Stimulated activated CD4-positive, alpha-beta T cell treated with anti-CD3 and anti-CD28 coated beads, TNF-alpha, amount 100 ng/mL, for 48 hours (primary cell): Measurements from ENCODE around the gene SMC3.
"Not testable (repeated sequence)": the region's sequence is repeated elsewhere in the genome, so short reads cannot be mapped to it uniquely, and the experiment has no call there.

ENCODE experiments used
- DNase-seq, 3 donors: peaks; one replicate each; pipeline ENCODE4 v3.0.0-alpha.2; 2020; ENCODE audit warnings: low read depth in 3 of 3

The SMC3 gene

DNA sequence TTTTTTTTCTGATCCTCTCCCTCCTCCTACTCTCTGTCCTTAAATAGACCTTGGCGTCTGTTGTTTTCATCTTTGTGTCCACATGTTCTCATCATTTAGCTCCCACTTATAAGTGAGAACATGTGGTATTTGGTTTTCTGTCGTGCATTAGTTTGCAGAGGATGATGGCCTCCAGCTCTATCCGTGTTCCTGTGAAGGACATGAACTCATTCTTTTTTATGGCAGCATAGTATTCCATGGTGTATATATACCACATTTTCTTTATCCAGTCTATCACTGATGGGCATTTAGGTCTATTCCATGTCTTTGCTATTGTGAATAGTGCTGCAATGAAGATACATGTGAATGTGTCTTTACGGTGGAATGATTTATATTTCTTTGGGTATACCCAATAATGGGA, 55.8 kb downstream of the SMC3 start:
- DNase-seq, result not testable (repeated sequence)

DNA sequence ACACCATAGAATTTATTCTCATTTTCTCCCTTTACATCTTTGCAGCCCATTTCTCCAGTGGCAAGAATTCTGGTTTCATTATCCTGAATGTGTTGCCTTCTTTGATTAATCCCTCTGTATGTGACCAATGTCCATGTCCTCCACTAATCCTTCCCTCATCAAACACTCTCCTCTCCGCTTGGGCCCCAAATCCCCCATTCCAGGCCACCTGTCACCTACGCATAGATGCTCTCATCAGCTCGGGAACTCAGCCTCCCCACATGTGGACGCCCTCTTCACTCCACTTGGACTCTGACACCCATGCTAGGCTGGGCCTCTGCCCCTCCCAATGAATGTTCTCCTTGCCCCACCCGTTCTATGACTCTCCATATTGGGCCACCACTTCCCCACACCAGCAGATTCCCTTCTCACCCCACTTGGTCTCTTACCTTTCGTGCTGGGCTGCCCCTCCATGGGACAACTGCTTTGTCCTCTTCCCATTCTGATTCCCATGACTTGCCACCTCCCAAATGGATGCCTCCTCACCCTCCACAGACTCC, 57.9 kb downstream of the SMC3 start:
- no peak for DNase-seq

DNA sequence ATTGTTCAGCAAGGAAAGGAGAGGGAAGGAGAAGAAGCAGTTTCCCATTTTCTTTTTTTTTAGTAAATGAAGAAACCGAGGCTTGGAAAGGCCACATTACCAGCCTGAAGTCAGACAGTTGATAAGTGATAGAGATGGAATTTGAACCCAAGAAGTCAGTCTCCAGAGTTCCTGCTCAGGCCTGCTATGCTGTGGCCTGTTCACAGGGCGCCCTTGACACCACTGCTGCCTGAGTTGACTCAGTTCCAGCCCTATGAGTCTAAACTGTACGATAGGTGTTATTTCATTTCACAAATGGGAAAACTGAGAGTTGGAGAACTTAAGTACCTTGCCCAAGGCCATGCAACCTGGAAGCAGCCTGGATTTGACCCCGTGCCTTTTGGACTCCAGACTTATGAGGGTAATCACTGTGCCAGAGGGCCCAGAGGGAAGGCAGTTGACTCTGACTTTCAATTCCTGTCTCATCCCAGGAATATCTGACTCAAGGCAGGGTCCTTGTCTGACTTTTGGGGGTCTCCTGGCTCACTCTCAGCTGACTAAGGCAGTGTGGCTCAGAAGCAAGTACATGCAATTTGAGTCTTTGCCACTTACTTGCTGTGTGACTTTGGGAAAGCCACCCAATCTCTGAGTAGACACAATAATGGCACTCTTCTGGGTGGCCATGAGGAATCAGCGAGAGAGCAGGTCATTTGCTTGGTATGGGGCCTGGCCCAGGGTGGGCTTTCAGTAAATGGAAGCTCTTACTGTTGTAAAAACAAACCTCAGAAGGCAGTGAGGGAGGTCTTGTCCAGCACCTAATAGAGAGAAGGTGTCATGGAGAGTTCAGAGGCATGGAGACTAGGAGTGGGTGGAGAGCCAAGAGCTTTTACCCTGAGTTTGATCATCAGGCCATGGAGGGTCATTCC, 58.7 kb downstream of the SMC3 start:
- DNase-seq, result no peak

DNA sequence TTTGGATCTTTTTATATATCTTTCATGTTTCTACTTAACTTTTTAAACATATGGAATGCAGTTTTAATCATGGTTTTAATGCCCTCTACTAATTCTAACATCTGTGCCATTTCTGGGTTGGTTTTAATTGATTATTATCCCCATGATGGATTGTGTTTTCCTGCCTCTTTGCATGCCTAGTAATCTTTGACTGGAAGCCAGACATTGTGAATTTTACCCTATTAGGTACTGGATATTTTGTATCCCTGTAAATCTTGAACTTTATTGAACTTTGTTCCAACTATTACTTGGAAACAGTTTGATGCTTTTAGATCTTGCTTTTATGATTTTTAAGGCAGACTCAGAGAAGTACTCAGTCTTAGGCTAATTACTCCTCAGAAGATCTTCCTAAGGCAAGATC, 60.7 kb downstream of the SMC3 start:
- DNase-seq, result no peak

DNA sequence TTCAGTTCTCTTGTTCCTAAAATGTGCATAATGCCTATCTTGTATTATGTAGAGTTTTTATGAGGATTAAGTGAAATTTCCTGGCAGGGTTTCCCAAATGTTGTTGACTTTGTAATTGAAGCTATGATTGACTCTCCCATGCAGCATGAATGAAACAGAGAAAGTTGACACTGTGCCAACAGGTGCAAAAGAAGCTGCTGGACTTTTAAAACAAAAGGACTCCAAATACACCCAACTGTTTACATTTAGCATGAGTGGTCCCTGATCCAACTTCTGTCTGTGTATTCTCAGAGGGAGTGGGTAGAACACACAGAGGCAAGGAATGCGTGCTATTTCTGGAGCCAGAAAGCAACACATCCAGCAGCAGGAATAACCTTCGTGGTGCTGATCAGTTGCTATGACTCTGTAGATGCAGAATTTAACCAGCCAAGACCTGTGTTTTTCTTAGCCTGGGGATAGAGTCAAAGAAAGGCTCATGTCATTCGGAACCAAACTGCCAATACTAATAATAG, 62.2 kb downstream of the SMC3 start:
- DNase-seq, result no peak

DNA sequence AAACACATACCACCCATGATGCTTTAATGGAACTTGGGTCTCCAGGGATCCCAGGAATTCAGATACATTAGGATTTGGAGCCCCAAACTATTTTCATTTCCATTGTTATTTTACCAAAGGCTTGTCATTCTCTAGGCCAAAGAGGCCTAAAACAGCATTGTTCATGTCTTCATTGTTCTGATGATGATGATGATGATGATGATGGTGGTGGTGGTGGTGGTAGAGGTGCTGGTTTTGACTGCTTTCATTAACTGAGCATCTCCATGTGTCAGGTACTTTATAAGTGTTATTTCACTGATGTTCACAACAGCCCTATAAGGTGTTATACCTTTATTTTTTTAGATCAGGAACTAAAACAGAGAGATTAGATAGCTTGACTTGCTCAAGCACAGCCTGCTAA, 64.4 kb downstream of the SMC3 start:
- no peak for DNase-seq

DNA sequence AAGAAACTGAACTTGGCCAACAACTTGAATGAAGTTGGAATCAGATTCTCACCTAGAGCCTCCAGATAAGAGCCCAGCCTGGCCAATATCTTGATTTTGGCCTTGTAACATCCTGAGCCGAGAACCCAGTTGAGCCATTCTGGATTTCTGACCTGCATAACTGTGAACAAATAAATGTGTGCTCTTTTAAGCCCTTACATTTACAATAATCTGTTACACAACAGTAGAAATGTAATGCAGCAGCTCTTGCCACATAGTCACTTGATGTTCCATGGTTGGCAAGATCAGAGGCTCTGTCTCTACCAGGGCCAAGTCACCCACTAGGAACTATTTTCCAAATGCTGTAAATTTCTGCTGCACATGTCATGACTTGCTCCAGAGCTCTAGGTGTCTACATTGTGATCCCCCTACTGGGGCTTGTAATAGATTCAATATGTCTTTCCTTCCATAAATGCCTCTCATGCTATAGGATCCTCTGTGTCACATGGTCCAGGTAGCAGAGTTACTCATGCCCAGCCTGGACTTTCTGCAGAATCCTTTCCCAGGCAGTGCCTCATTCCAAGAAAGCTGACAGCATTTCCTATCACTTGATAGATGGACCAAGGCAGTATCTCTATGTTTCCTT, 65.2 kb downstream of the SMC3 start:
- no peak for DNase-seq

DNA sequence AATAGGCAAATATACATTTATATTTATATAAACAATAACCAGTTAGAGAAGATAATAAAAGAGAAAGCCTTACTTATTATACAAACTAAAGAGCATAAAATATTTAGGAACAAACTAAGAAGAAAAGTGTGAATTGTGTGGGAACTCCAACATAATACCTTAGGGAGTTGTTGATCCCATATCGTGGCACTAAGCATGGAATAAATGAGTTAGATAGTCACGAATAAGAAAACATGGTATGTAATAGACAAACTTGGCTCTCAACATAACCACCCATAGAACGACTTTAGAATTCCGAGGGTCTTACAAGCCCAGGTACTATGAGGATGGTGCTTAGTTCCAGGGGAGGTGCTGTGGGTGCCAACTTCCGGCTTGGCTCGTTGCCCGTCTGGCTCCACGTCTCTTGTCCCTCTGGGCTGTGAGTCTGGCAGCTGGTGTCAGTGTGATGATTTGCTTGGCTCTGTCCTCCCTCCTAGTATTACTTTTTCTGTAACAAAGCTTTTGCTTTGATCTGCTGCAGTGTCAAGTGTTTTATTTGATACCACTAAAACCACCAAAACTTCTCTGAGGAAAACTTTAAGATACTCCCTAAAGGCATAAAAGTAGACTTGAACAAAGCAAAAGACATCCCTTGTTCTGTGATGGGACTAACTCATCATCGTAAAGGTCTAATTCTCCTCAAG, 67.2 kb downstream of the SMC3 start:
- DNase-seq, result no peak

DNA sequence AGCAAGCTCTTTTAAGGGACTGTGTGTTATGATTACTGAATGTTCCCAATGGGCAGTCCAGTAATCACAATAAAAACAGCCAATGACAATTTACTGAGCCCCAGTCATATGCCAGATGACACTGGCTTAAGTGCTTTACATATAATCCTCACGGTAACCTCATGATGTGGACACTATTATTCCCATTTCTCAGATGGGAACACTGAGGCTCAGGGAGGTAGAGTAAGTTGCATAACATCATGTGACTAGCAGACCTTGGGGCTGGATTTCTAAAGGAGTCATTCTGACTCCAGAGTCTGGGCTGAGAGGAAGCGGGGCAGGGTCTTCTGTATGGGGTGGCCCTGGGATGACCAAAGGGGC, 69.1 kb downstream of the SMC3 start:
- DNase-seq, result no peak

DNA sequence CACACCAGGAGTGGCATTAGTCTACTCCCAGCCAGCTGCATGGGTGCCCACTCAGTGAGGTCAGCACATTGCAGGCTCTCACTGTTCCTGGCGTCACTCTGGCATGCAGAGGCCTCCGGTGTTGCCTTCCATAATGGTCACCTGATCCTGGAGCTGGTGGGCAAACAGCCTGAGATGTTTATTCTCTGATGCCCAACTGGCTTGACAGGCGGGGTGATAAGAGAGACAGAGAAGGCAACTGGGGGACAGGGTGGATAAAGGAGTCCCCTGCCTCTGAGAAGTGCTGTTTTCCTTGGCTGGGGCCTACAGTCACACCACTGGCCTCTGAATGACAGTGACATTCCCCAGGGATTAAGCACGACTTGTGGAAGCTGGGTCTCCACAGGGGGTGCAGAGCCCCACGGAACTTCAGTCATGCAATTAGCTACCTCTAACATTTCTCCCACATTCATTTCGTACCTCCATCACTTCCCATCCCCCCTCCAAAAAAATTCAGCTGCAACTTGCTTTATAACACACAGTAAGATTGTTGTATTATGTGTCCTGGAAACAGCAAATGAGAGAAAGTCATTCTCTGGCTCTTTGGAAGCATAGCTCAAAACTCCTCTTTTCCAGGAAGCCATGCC, 69.5 kb downstream of the SMC3 start:
- DNase-seq, result no peak

DNA sequence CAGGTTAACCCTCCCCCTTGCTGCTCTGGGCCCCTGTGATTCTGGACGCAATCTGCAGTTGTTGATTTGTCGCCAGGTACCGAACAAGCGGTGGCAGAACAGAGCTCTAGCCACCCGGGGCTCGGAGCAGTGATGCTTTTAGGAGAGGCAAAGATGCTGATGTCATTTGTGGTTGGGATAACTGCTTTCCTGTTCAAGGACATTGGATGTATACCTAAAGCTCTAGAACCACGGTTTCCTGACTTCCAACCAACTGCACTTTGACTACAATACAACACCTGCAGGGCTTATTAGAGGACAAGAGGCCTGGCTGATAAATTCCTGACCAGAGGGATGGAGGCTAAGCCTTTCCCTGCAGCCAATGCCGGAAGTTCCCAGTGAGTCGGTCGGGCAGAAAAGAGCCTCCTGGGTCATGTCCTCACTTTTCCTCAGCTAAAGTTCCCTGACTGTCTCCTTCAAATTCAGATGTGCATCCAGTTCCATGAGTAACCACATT, 70.1 kb downstream of the SMC3 start:
- no peak for DNase-seq

DNA sequence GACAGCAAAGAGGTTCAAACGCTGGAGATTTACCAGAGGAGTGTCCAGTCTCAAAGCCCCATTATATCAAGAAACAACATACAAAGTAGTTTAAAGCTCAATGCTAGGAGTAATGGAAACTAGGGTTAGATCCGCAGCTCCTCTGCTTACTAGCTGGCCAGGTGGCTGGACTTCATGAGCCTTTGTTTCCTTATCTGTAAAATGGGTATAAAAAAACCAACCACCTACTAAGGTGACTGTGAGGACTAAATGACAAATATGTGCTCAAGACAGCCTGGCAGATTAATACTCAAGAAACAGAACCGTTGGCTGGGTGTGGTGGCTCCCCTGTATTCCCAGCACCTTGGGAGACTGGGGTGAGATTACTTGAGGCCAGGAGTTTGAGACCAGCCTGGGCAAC, 70.8 kb downstream of the SMC3 start:
- no peak for DNase-seq

DNA sequence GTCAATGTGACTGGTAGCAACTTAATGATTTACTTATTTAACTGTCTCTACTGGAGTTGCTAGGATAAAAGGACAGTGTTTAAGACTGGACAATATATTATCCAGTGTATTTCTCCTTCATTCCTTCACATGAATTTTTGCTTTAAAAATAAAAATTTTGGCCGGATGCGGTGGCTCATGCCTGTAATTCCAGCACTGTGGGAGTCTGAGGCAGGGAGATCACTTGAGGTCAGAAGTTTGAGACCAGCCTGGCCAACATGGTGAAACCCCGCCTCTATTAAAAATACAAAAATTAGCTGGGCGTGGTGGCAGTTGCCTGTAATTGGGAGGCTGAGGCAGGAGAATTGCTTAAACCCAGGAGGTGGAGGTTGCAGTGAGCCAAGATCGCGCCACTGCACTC, 71.6 kb downstream of the SMC3 start:
- DNase-seq, result not testable (repeated sequence)

DNA sequence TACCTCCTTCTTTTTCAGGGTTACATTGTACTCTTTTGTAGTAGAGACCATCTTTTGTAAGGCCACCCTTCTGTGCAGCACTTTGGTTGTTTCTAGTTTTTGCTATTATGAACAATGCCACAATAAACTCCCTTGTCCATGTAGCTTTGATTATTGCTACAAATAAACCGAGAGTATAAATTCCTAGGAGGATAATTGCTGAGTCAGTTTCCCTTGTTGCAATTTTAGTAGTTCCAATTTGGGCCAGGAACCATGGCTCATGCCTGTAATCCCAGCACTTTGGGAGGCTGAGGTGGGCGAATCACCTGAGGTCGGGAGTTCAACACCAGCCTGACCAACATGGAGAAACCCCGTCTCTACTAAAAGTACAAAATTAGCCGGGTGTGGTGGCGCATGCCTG, 72.4 kb downstream of the SMC3 start:
- DNase-seq, result not testable (repeated sequence)

DNA sequence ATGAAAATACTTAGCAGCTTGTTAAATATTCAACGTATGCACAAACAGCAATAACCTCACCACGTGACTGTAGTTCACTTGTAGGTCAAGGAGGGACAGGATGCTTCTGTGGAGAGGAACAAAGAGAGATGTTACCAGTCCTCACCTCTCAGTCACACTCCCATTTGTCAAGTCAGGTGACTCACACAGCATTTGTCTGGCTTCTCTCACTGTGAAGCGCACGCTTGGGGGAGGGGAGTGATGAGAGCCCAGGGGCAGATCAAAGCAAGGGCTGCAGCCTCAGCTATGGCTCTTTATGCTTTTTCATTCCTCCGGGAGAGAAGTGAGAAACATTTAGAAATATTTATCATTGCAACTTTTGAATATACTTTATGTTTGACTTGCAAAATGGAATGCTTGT, 73.8 kb downstream of the SMC3 start:
- peak in 1 of 3 donors; percentile 37 for DNase-seq

DNA sequence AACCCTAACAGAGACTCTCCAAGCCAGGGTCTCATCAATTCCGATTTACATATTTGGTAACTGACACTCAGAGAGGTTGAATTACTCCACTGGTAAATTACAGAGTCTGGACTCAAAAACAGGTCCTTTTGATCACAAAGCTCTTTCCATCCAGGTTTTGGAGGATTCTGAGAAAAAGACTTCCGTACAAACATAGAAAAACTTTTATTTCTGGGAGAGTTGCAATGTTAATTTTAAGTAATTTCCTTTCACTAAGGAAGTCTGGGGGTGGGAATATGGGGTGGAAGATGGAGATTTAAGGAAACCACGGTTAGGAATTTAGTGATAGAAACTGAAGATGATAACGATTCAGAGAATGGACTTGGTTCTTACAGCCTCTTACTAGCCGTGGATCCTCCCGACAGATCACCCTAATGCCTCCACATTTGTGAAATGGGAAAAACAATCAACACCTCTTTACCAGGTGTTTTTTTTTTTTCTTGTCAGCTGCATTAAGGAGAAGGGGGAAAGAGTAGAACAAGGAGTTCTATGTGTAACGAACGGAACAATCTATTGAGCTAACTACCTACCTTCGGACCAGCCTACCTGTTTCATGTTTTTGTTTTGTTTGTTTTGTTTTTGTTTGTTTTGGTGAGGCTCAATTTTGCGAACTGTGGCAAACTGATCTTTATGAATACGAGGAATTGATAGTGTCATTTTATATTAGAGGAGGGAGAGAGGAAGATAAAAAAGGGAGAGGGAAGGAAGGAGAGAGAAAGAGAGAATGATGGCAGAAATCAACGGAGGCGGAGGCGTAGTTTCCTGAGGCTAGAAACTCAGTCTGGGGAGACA, 74.9 kb downstream of the SMC3 start:
- no peak for DNase-seq

DNA sequence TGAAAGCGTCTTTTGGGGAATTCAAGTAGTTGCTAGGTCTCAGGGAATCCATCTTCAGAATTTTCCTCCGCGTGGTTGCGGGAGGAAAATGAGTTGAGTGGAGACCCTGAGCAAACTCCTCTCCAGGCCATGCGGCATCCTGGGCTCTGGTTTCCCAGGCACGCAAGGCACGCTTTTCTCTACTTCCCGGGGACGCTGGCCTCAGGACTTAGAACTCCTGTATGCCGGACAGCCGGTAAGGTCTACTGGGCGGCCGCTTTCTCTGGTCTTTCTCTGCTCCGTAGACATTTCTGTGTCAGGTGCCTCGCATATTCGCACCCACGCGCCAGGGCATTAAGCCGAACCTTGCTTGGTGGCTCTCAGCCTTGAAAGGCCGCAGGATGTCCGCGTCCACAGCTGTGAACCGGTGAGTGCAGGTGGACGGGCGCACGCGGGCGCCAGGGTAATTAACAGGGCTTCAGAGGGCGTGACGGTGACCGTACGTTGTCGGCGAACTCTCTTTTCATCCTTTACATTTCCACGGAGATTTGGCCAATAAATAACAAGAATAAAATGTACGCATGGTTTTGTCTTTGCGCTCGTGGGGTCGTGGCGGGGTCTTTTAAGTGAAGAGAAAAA, 75.6 kb downstream of the SMC3 start:
- DNase-seq, result no peak

DNA sequence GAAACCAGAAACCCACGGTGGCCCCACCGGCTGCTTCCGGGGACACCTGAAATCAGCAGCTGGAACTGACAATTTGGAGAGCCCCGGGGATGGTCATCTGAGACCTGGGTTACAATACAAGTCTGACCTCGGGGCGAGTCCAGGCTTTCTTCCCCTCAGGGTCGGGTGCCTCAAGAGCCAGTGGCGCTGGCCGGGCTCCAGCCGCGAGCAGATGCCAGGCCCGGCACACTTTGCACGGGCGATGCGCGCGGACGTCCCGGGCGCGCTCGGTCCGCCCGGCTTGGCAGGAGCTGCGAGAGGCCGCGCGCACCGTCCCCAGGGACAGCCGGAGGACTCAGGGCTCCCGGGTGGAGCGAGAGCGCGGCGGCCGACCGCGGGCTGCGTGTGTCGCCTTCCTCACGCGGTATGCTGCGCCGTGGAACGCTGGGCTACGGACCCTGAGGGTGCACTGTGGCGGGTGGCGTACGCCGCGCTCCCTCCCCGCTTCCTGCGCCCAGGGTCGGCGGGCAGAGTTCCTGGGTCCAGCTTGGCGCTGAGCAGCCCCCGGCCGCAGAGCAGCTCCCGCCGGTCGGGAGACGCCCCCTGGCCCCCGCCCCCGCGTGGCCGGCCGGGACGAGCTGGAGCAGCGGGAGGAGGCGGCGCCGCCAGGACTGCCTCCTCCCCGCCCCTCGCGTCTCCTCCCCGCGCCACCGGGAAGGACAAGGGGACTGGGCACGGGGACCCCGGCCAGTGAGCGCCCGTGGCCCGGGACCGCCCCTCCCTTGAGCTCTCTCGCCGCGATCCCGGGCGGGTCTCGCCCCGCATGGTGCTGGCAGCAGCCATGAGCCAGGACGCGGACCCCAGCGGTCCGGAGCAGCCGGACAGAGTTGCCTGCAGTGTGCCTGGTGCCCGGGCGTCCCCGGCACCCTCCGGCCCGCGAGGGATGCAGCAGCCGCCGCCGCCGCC, 76.4 kb downstream of the SMC3 start, which contains the start of gene RBM20:
Gene RBM20, plus strand, starts transcription at position 684 of the 945 bp plus-strand sequence. Its CDS starts 119 bp downstream, at position 803.
- no peak for DNase-seq
